GM12891 (cell line): ENCODE data around the gene ZNF528.

Experiments used
- PAX5 ChIP-seq: IDR thresholded peaks from 2 replicates; pipeline ENCODE4 v1.6.1; 2011; ENCODE audit warnings: low read length, moderate library complexity, mild to moderate bottlenecking; ENCODE audit not compliant: insufficient read depth, severe bottlenecking
- POLR2A ChIP-seq: IDR thresholded peaks from 2 replicates; pipeline ENCODE4 v1.6.1; 2011; ENCODE audit warnings: low read depth, low read length, control low read depth
- POLR2AphosphoS5 ChIP-seq: IDR thresholded peaks from 2 replicates; pipeline ENCODE4 v1.6.1; 2011; ENCODE audit warnings: low read depth, low read length, control low read depth
- SPI1 ChIP-seq: IDR thresholded peaks from 2 replicates; pipeline ENCODE4 v1.6.1; 2011; ENCODE audit warnings: low read depth, low read length, control low read depth
- TAF1 ChIP-seq: IDR thresholded peaks from 2 replicates; pipeline ENCODE4 v1.6.1; 2011; ENCODE audit warnings: low read depth, low read length, control low read depth

GRCh38 chr19:52410276-52410675 is 12.6 kb downstream of the ZNF528 start:
- TF ChIP-seq POLR2A, result no peak
- TF ChIP-seq POLR2AphosphoS5, result no peak
- TF ChIP-seq TAF1, result no peak
- no peak for TF ChIP-seq SPI1
- TF ChIP-seq PAX5, result no peak
